Testis (tissue), 2 donors: ENCODE measurements around the gene DAPL1.
"Not testable (repeated sequence)": the region's sequence is repeated elsewhere in the genome, so short reads cannot be mapped to it uniquely, and the experiment has no call there.

ENCODE experiments used
- POLR2A ChIP-seq: fragments of 450-650 bp; IDR thresholded peaks from one replicate; pipeline ENCODE4 v1.6.1; 2017; ENCODE audit warnings: antibody characterized with exemption, mild to moderate bottlenecking, moderate library complexity
- TF ChIP-seq, protein P1 (sequence below), 3 experiments: fragments of 450-650 bp in 2 of 3; fragments of 200-600 bp in 1 of 3; sonication (generic) in 1 of 3; IDR thresholded peaks; one replicate each; pipeline ENCODE4 v1.5.1; 2016 to 2019; ENCODE audit warnings: antibody characterized with exemption in 3 of 3, mild to moderate bottlenecking in 2 of 3, moderate library complexity in 1 of 3

DNA sequence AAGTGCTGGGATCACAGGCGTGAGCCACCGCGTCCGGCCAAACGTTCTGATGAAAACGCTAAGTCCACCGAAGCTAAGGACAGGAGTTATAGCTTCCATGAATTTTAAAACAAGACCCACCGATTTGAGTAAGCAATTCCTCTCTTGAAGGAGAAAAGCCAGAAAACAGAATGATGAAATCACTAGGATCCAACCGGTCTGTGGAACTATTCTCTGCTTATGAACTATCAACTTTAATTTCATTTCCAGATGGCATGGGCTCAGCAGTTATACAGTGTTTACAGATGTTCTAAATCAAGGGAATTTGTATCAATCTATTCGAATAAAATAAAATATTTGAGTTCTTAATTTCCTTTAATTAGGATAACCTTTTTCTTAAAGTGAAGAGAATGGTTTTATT lies 66.5 kb downstream of the DAPL1 start:
- TF ChIP-seq, protein P1, sequence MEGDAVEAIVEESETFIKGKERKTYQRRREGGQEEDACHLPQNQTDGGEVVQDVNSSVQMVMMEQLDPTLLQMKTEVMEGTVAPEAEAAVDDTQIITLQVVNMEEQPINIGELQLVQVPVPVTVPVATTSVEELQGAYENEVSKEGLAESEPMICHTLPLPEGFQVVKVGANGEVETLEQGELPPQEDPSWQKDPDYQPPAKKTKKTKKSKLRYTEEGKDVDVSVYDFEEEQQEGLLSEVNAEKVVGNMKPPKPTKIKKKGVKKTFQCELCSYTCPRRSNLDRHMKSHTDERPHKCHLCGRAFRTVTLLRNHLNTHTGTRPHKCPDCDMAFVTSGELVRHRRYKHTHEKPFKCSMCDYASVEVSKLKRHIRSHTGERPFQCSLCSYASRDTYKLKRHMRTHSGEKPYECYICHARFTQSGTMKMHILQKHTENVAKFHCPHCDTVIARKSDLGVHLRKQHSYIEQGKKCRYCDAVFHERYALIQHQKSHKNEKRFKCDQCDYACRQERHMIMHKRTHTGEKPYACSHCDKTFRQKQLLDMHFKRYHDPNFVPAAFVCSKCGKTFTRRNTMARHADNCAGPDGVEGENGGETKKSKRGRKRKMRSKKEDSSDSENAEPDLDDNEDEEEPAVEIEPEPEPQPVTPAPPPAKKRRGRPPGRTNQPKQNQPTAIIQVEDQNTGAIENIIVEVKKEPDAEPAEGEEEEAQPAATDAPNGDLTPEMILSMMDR (IDR thresholded peaks at IDR 0.05), result not testable (repeated sequence)
- TF ChIP-seq POLR2A, result not testable (repeated sequence)
